K562 (cell line): Measurements from ENCODE around the gene EPX. TPM values are rescaled to one million over a fixed set of nuclear protein-coding genes. Genes with fewer than 3 reads are reported as not detected.

Experiments used
- ATAC-seq: fragments of 200-7000 bp; cut with Tn5 transposase; 3 replicates; pipeline ENCODE4 v1.9.1; 2020; ENCODE audit warnings: moderate library complexity
- BruUV-seq: library from RNA; stranded (reverse); fragments of 400-500 nt; replicated peaks from 2 replicates; lab custom pipeline; 2021; lab: Mats Ljungman, UMichigan
- CTCF ChIA-PET: fragments of 300-600 bp; formaldehyde crosslinking; extraction: SDS; loops from one replicate; lab custom pipeline; 2021; ENCODE audit warnings: low intra/inter-chr PET ratio; lab: Yijun Ruan, JAX
- POLR2A ChIA-PET: fragments of 300-600, 350-650 bp; sonication (Branson Sonifier 250); formaldehyde crosslinking; extraction: SDS; loops from one replicate; lab custom pipeline; 2021; ENCODE audit warnings: antibody characterized with exemption, inconsistent platforms; lab: Yijun Ruan, JAX
- DNase-seq, 4 experiments: peaks; one replicate each; pipeline versions ENCODE4 v3.0.0 to v3.0.0-alpha.2; 2011 to 2018; ENCODE audit warnings: low spot score in 3 of 4, mixed read lengths in 3 of 4; ENCODE audit errors: extremely low read depth in 1 of 4
- FAIRE-seq: peaks from 2 replicates; lab custom pipeline; 2011; peaks lifted over from hg19 to GRCh38; lab: Jason Lieb, UNC
- H2AFZ ChIP-seq: 2 replicates; pipeline ENCODE4 v1.6.0; 2011; ENCODE audit warnings: low read depth, low read length, control low read depth, inconsistent platforms
- H3K27ac ChIP-seq: fragments of 200-600 bp; 3 replicates; pipeline ENCODE4 v1.8.0; 2011; ENCODE audit warnings: low read depth, mild to moderate bottlenecking, control low read depth, inconsistent platforms, low read length, moderate library complexity, mixed read lengths; ENCODE audit errors: extremely low read depth
- H3K27me3 ChIP-seq, 2 experiments: fragments of 300-600 bp in 1 of 2; 2 replicates in 1 of 2; 3 replicates in 1 of 2; pipeline versions ENCODE4 v1.6.0 to v1.8.0; 2011; ENCODE audit warnings: inconsistent platforms in 2 of 2, low read length in 2 of 2, mild to moderate bottlenecking in 1 of 2, mixed read lengths in 1 of 2, moderate library complexity in 1 of 2; ENCODE audit not compliant: control insufficient read depth in 2 of 2, insufficient read depth in 2 of 2
- H3K36me3 ChIP-seq: fragments of 300-600 bp; 3 replicates; pipeline ENCODE4 v1.8.0; 2011; ENCODE audit warnings: mild to moderate bottlenecking, low read length, inconsistent platforms; ENCODE audit not compliant: control insufficient read depth, insufficient read depth
- H3K4me1 ChIP-seq, 2 experiments: fragments of 200-600 bp in 1 of 2; replicated peaks in 1 of 2; 2 replicates in 1 of 2; 3 replicates in 1 of 2; pipeline versions ENCODE4 v1.5.1 to v1.8.0; 2011; ENCODE audit warnings: inconsistent platforms in 2 of 2, low read length in 2 of 2, mild to moderate bottlenecking in 1 of 2, mixed read lengths in 1 of 2, moderate library complexity in 1 of 2; ENCODE audit not compliant: control insufficient read depth in 2 of 2, insufficient read depth in 2 of 2
- H3K4me2 ChIP-seq: 2 replicates; pipeline ENCODE4 v1.6.1; 2011; ENCODE audit warnings: low read length, control low read depth, inconsistent platforms, mixed read lengths; ENCODE audit not compliant: insufficient read depth
- H3K4me3 ChIP-seq: fragments of 200-600 bp; sonication (generic), shearing (Covaris generic); 2 replicates; pipeline ENCODE4 v1.5.1; 2016; ENCODE audit warnings: control low read depth, inconsistent platforms
- H3K79me2 ChIP-seq: fragments of 200-600 bp; 3 replicates; pipeline ENCODE4 v1.8.0; 2011; ENCODE audit warnings: low read length, inconsistent platforms; ENCODE audit not compliant: control insufficient read depth, insufficient read depth
- H3K9ac ChIP-seq, 2 experiments: 2 replicates each; pipeline versions ENCODE4 v1.6.0 to v1.6.1; 2011; ENCODE audit warnings: low read depth in 2 of 2, low read length in 2 of 2, control low read depth in 1 of 2, inconsistent platforms in 1 of 2, mild to moderate bottlenecking in 1 of 2, mixed read lengths in 1 of 2; ENCODE audit not compliant: insufficient read depth in 1 of 2
- H3K9me1 ChIP-seq: one replicate; pipeline ENCODE4 v1.6.0; 2011; ENCODE audit warnings: inconsistent platforms, mild to moderate bottlenecking, low read length, moderate library complexity; ENCODE audit not compliant: control insufficient read depth, insufficient read depth
- H3K9me3 ChIP-seq: replicated peaks from 2 replicates; pipeline ENCODE4 v1.5.1; 2011; ENCODE audit warnings: low read depth, low read length, inconsistent platforms; ENCODE audit not compliant: control insufficient read depth, insufficient read depth
- H4K20me1 ChIP-seq: replicated peaks from 2 replicates; pipeline ENCODE4 v1.6.1; 2011; ENCODE audit warnings: low read length, inconsistent platforms, mixed read lengths; ENCODE audit not compliant: control insufficient read depth, insufficient read depth
- ESRRA ChIP-seq: fragments of 450-650 bp; IDR thresholded peaks from 2 replicates; pipeline ENCODE4 v1.6.1; 2014; ENCODE audit warnings: low read depth, mild to moderate bottlenecking, moderate library complexity, borderline replicate concordance
- MAFG ChIP-seq: fragments of 450-650 bp; conservative IDR thresholded peaks from 2 replicates; pipeline ENCODE4 v1.6.1; 2016; ENCODE audit warnings: missing genetic modification characterization, missing compliant biosample characterization
- POLR2AphosphoS5 ChIP-seq: IDR thresholded peaks from 2 replicates; pipeline ENCODE4 v1.6.1; 2011; ENCODE audit warnings: mild to moderate bottlenecking, low read depth, low read length, moderate library complexity; ENCODE audit not compliant: control insufficient read depth, insufficient read depth
- RBM17 ChIP-seq: fragments of 200-400 bp; formaldehyde crosslinking; IDR thresholded peaks from 2 replicates; pipeline ENCODE4 v1.6.1; 2017; ENCODE audit warnings: low read depth, mild to moderate bottlenecking, low read length, borderline replicate concordance
- RCOR1 ChIP-seq, 2 experiments: IDR thresholded peaks; 2 replicates each; pipeline ENCODE4 v1.6.1; 2012; ENCODE audit warnings: low read depth in 2 of 2, low read length in 2 of 2, borderline replicate concordance in 1 of 2, improper control_type of control experiment in 1 of 2
- REST ChIP-seq, 2 experiments: fragments of 450-650 bp; formaldehyde crosslinking in 1 of 2; IDR thresholded peaks; 2 replicates each; pipeline versions ENCODE4 v1.4.0 to v1.6.1; 2014 to 2020; ENCODE audit warnings: mild to moderate bottlenecking in 2 of 2, borderline replicate concordance in 1 of 2, low read depth in 1 of 2
- SMARCE1 ChIP-seq: fragments of 450-650 bp; IDR thresholded peaks from 2 replicates; pipeline ENCODE4 v1.7.1; 2016; ENCODE audit warnings: mild to moderate bottlenecking
- SRSF9 ChIP-seq: fragments of 200-400 bp; formaldehyde crosslinking; IDR thresholded peaks from 2 replicates; pipeline ENCODE4 v1.6.1; 2017; ENCODE audit warnings: low read depth, low read length, borderline replicate concordance
- TCF15 ChIP-seq: fragments of 250-450 bp; sonication (Bioruptor Pico); IDR thresholded peaks from 2 replicates; pipeline ENCODE4 v1.8.0; 2022; ENCODE audit warnings: moderate library complexity, mild to moderate bottlenecking, inconsistent platforms
- ZNF311 ChIP-seq: fragments of 250-450 bp; sonication (Bioruptor Pico); IDR thresholded peaks from 2 replicates; pipeline ENCODE4 v1.4.0; 2020; ENCODE audit warnings: mild to moderate bottlenecking, moderate library complexity
- ZNF347 ChIP-seq: fragments of 450-650 bp; formaldehyde crosslinking; IDR thresholded peaks from 2 replicates; pipeline ENCODE4 v1.4.0; 2020; ENCODE audit warnings: low read depth, mild to moderate bottlenecking, moderate library complexity
- ZNF512 ChIP-seq: IDR thresholded peaks from 2 replicates; pipeline ENCODE4 v1.6.1; 2016; ENCODE audit warnings: missing genetic modification characterization, missing compliant biosample characterization
- WGBS: fragments of 100-300 bp; shearing (Covaris generic); methylation state at CpG from one replicate; pipeline ENCODE4 v1.1.6; 2016; ENCODE audit warnings: low coverage, mixed read lengths; ENCODE audit not compliant: insufficient coverage; ENCODE audit errors: missing lambda C conversion rate; 5-methylcytosine and 5-hydroxymethylcytosine counted together
- in situ Hi-C: fragments of 300-500 bp; cut with MboI; formaldehyde crosslinking; loops from 4 replicates; pipeline ENCODE4 v1.15.0; 2018; ENCODE audit warnings: inconsistent platforms, mixed read lengths
- intact Hi-C: fragments of 100-400 bp; cut with micrococcal nuclease; formaldehyde crosslinking; loops from 2 replicates; pipeline ENCODE4 v1.14.2; 2022
- polyA plus RNA-seq, 8 experiments: library from polyadenylated mRNA; depleted of rRNA in 4 of 8; stranded (reverse) in 5 of 8; unstranded in 3 of 8; fragments of >200 nt; fragmentation: Nextera tagmentation in 2 of 8; fragmentation: Illumina TruSeq in 1 of 8; extraction: Ambion mirVana in 2 of 8; extraction: Trizol in 1 of 8; gene quantifications; 2 replicates each; pipeline versions ENCODE4 v1.2.1 to v1.2.3, GENCODE V29; 2011 to 2014; ENCODE audit warnings: inconsistent platforms in 1 of 8, missing spikeins in 1 of 8
- total RNA-seq, 7 experiments: library from RNA; depleted of rRNA in 6 of 7; stranded (reverse); fragments of >200 nt in 6 of 7; fragmentation: Illumina TruSeq in 2 of 7; extraction: Trizol in 2 of 7; gene quantifications; 2 replicates each; pipeline versions ENCODE4 v1.2.1 to v1.2.3, GENCODE V29; 2011 to 2021; ENCODE audit warnings: low replicate concordance in 1 of 7

The EPX gene
- total and polyA plus RNA-seq, 9 of the 15 experiments (the other 6 are each of a cell fraction or from before 2014, with no cell fraction given), result 0.07 to 0.33 (median 0.19) TPM; not detected in 3

- no peak for FAIRE-seq
- H4K20me1 ChIP-seq, result no peaks in the 10 kb centered on the region
- DNase-seq, result peak in 2 of 4 experiments; percentile 41 to 49
- H3K79me2 ChIP-seq, result no peaks in the 10 kb centered on the region
- no peaks in the 10 kb centered on the region for H3K36me3 ChIP-seq
- intact Hi-C loops, result no loop called here
- H3K4me2 ChIP-seq, result no peak overlapping the region
- no peaks in the 10 kb centered on the region for H3K27me3 ChIP-seq
- H3K9ac ChIP-seq, result no peak overlapping the region
- peaks cover 1 to 16% of the 10 kb centered on the region in 2 experiments for H3K4me1 ChIP-seq
- peak overlapping the region; percentile 59 for H2AFZ ChIP-seq
- BruUV-seq, result no TSS peak
- H3K27ac ChIP-seq, result 0 out of 3 replicates have a peak overlapping the region, but pooled peaks have one; percentile 23
- WGBS, result 14% methylated on average over 1 of the region's 1 CpG
- peak; percentile 33; the same call in 1 of the 3 replicates for ATAC-seq
- H3K9me1 ChIP-seq, result no peaks in the 10 kb centered on the region
- in situ Hi-C loops, result no loop called here
- H3K9me3 ChIP-seq, result no peaks in the 10 kb centered on the region
- ChIA-PET CTCF (no interaction called here), POLR2A (interaction anchor here (1.1 kb wide), 1 partner anchor 13 kb away, joined by 3 read pairs; no protein-coding TSS in a partner anchor)
- H3K4me3 ChIP-seq, result no peak overlapping the region
- TF ChIP-seq ZNF347 (CRISPR knock-in tag), result no peak
- no peak for TF ChIP-seq ZNF311 (CRISPR knock-in tag)
- no peak for TF ChIP-seq RBM17
- TF ChIP-seq SRSF9, result no peak
- TF ChIP-seq POLR2AphosphoS5, result no peak
- TF ChIP-seq ESRRA, result no peak
- no peak for TF ChIP-seq MAFG (tag)
- no peak for TF ChIP-seq TCF15
- TF ChIP-seq RCOR1 (IDR thresholded peaks at IDR 0.05; ENCODE audit: borderline replicate concordance in 1 of 2, low read depth in 2 of 2, low read length in 2 of 2), result no peak
- TF ChIP-seq REST (IDR thresholded peaks at IDR 0.05; ENCODE audit: borderline replicate concordance), result no peak
- TF ChIP-seq REST (CRISPR knock-in tag; IDR thresholded peaks at IDR 0.05; ENCODE audit: low read depth), result no peak
- TF ChIP-seq ZNF512 (tag), result no peak
- TF ChIP-seq SMARCE1, result peak; percentile 72; the same call in 1 of the 2 replicates
Measured at GRCh38 chr17:58224315-58224714, 31.8 kb downstream of the EPX start.
